ENCODE measurements around the gene AHCYL2. TPM values are rescaled to one million over a fixed set of nuclear protein-coding genes. Genes with fewer than 3 reads are reported as not detected.

AHCYL2 gene
- polyA plus RNA-seq, 1 experiment = 7.8 TPM

DNA sequence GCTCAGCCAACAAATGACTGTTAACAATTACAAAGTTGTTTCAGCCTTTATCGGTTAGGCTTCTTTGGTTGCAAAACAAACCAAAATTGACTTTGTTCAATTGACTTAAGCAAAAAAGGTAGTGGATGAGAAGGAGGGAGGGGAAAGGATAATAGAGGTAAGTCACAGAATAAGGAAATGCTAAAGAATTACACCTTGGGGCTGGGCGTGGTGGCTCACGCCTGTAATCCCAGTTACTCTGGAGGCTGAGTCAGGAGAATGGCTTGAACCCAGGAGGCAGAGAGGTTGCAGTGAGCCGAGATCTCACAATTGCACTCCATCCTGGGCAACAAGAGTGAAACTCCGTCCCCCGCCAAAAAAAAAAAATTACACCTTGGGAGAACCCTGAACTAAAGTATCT, 41.4 kb downstream of the AHCYL2 start:
- TF ChIP-seq, protein P1, sequence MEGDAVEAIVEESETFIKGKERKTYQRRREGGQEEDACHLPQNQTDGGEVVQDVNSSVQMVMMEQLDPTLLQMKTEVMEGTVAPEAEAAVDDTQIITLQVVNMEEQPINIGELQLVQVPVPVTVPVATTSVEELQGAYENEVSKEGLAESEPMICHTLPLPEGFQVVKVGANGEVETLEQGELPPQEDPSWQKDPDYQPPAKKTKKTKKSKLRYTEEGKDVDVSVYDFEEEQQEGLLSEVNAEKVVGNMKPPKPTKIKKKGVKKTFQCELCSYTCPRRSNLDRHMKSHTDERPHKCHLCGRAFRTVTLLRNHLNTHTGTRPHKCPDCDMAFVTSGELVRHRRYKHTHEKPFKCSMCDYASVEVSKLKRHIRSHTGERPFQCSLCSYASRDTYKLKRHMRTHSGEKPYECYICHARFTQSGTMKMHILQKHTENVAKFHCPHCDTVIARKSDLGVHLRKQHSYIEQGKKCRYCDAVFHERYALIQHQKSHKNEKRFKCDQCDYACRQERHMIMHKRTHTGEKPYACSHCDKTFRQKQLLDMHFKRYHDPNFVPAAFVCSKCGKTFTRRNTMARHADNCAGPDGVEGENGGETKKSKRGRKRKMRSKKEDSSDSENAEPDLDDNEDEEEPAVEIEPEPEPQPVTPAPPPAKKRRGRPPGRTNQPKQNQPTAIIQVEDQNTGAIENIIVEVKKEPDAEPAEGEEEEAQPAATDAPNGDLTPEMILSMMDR (IDR thresholded peaks at IDR 0.05; ENCODE audit: insufficient read depth, low read depth, low read length) = no peak
- CTCF ChIA-PET = interaction anchor here (0.6 to 1.0 kb wide), 2 partner anchors 26 to 103 kb away, joined by 3 to 4 read pairs; no protein-coding TSS in a partner anchor

DNA sequence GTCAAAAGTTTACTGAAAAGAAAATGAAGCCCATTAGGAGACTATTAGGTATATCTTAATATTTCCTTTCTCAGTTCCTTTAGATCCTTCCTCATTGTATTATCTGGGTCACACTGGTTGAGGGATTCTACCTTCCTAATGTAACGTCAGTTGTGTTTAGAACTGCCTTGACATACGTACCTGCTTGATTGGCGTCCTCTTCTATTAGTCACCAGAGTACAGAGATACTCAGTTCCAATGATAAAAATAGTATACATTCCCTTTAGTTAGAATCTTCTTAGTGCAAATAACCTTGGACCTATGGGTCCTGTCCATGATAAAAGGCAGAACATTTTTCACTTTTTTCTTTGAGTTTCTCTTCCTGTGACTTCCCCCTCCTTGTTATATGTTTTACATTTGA, 45.2 kb downstream of the AHCYL2 start:
- POLR2A ChIA-PET = no interaction called here
- CTCF ChIA-PET = interaction anchor here (1.5 to 3.4 kb wide), 3 partner anchors 16 to 50 kb away, joined by 3 to 82 read pairs (median 18); no protein-coding TSS in a partner anchor
- TF ChIP-seq, protein P1 (IDR thresholded peaks at IDR 0.05; ENCODE audit: insufficient read depth, low read depth, low read length) = no peak

More for the DNA sequence above, 41.4 kb downstream of the AHCYL2 start:
- no peak overlapping the region for H3K4me3 ChIP-seq (ENCODE audit: low read depth, low read length)
- POLR2A ChIA-PET = no interaction called here
- no peaks in the 10 kb centered on the region for H3K27me3 ChIP-seq (ENCODE audit: control insufficient read depth, insufficient read depth, low read length)
- no peak for DNase-seq (ENCODE audit: low read depth)
- no peaks in the 10 kb centered on the region for H3K36me3 ChIP-seq (ENCODE audit: control insufficient read depth, insufficient read depth, low read length)

DNA sequence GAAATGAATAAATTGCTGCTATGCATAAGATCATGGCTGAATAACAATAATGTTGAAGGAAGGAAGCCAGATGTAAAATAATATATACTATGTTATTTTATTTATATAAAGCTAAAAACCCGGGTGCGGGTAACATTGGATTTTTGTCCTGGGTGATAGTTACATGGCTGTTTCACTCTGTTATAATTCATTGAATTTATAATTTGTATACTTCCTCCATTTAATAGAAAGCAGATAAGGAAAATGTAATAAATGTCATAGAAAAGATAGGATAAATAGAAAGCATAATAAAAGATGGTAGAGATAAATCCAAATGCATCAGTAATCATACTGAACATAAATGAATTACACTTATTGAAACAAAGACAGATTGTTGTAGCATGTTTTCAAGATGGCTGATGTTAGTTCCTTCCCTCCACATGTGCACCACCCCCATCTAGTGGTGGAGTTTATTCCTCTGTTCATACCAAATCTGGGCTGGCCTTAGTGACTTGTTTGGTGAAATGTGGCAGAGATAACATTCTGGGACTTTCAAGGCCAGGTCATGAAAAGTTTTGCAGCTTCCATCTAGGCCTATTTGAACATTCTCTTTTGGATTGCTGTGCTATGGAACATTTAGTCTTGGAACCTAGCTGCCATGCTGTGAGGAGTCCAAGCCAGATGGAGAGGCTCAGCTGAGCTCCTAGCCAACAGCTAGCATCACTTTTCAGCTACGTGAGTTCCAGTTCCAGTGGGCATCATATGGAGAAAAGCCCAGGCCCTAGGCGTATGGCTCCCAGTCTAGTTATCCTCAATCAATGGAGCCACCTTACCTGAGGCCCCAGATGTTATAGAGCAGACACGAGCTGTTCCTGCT, 46.9 kb downstream of the AHCYL2 start:
- TF ChIP-seq, protein P1 (IDR thresholded peaks at IDR 0.05; ENCODE audit: insufficient read depth, low read depth, low read length) = peak; percentile 69
- CTCF ChIA-PET = interaction anchor here (0.5 to 3.4 kb wide), 22 partner anchors 9 to 1675 kb away, joined by 3 to 82 read pairs (median 4); no protein-coding TSS in a partner anchor
- H3K4me3 ChIP-seq (ENCODE audit: low read depth, low read length) = no peak overlapping the region
- POLR2A ChIA-PET = no interaction called here
- no peak for DNase-seq (ENCODE audit: low read depth)
- no peaks in the 10 kb centered on the region for H3K36me3 ChIP-seq (ENCODE audit: control insufficient read depth, insufficient read depth, low read length)
- H3K27me3 ChIP-seq (ENCODE audit: control insufficient read depth, insufficient read depth, low read length) = no peaks in the 10 kb centered on the region

More for the DNA sequence above, 45.2 kb downstream of the AHCYL2 start:
- no peak for DNase-seq (ENCODE audit: low read depth)
- Histone ChIP-seq H3K4me3 (ENCODE audit: low read depth, low read length) (no peak overlapping the region), H3K36me3 (ENCODE audit: control insufficient read depth, insufficient read depth, low read length) (no peaks in the 10 kb centered on the region), H3K27me3 (ENCODE audit: control insufficient read depth, insufficient read depth, low read length) (no peaks in the 10 kb centered on the region)

DNA sequence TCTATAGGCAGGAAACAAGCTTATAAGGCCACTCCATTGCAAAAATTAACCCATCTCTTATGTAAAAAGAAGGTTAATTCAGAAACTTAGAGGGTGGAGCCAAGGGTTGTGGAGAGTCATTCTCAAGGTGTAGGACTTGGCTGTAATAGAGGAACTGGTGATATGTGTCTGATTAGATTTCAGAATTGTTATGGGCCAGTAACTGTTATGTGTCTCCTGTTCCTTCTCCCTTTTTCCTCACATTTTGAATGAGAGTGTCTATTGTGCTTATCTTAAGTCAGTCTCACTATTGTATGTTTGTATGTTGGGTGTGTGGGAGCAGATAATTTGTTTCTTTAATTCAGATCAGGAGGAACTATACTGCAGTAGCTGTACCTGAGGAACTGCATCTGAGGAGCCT, 49.1 kb downstream of the AHCYL2 start:
- Histone ChIP-seq H3K27me3 (ENCODE audit: control insufficient read depth, insufficient read depth, low read length) (no peaks in the 10 kb centered on the region), H3K4me3 (ENCODE audit: low read depth, low read length) (no peak overlapping the region), H3K36me3 (ENCODE audit: control insufficient read depth, insufficient read depth, low read length) (no peaks in the 10 kb centered on the region)
- POLR2A ChIA-PET = no interaction called here
- CTCF ChIA-PET = interaction anchor here (1.0 to 3.1 kb wide), 3 partner anchors 10 to 64 kb away, joined by 3 to 11 read pairs (median 8); no protein-coding TSS in a partner anchor
- TF ChIP-seq, protein P1 (IDR thresholded peaks at IDR 0.05; ENCODE audit: insufficient read depth, low read depth, low read length) = no peak
- no peak for DNase-seq (ENCODE audit: low read depth)

DNA sequence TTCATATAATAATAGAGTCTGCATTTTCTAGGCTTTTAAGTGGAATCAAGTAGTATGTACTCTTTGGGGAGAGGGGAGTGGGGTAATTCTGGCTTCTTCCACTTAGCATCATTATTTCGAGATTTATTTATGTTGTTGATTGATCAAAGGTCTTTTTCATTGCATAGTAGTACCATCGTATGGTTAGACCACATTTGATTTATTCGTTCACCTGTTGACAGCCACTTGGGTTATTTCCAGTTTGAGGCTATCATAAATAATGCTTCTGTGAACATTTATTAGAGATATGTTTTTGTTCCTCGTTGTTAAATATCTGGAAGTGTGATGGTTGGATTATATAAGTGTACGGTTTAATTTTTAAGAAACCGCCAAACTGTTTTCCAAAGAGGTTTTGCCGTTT, 52.8 kb downstream of the AHCYL2 start:
- no peak overlapping the region for H3K4me3 ChIP-seq (ENCODE audit: low read depth, low read length)
- H3K27me3 ChIP-seq (ENCODE audit: control insufficient read depth, insufficient read depth, low read length) = no peaks in the 10 kb centered on the region
- ChIA-PET CTCF (no interaction called here), POLR2A (no interaction called here)
- TF ChIP-seq, protein P1 (IDR thresholded peaks at IDR 0.05; ENCODE audit: insufficient read depth, low read depth, low read length) = no peak
- DNase-seq (ENCODE audit: low read depth) = no peak
- no peaks in the 10 kb centered on the region for H3K36me3 ChIP-seq (ENCODE audit: control insufficient read depth, insufficient read depth, low read length)
